Loucy (cell line): Measurements from ENCODE around the gene ADAM8.

Experiments
- H2AFZ ChIP-seq: fragments of 200-600 bp; sonication (generic); 2 replicates; pipeline ENCODE4 v1.6.0; 2016; ENCODE audit warnings: antibody characterized with exemption, mild to moderate bottlenecking, low read length, moderate library complexity
- H3F3A ChIP-seq: fragments of 200-600 bp; 2 replicates; pipeline ENCODE4 v1.6.0; 2016; ENCODE audit warnings: antibody characterized with exemption, low read depth, mild to moderate bottlenecking
- H3K27me3 ChIP-seq: fragments of 200-600 bp; sonication (generic); 2 replicates; pipeline ENCODE4 v1.6.1; 2014; ENCODE audit warnings: low read length, mild to moderate bottlenecking; ENCODE audit not compliant: insufficient read depth, poor library complexity, severe bottlenecking
- H3K36me3 ChIP-seq: fragments of 200-600 bp; sonication (generic); 2 replicates; pipeline ENCODE4 v1.6.1; 2016; ENCODE audit warnings: low read length; ENCODE audit not compliant: insufficient read depth
- H3K4me1 ChIP-seq: fragments of 200-600 bp; sonication (generic); 2 replicates; pipeline ENCODE4 v1.5.1; 2014; ENCODE audit warnings: low read length, mild to moderate bottlenecking; ENCODE audit not compliant: insufficient read depth, poor library complexity, severe bottlenecking
- H3K4me2 ChIP-seq: fragments of 200-600 bp; sonication (generic); 2 replicates; pipeline ENCODE4 v1.6.0; 2014; ENCODE audit warnings: antibody characterized with exemption, low read length, low read depth, mild to moderate bottlenecking; ENCODE audit not compliant: poor library complexity, severe bottlenecking
- H3K4me3 ChIP-seq: fragments of 200-600 bp; sonication (generic); 2 replicates; pipeline ENCODE4 v1.5.1; 2014; ENCODE audit warnings: low read length, mild to moderate bottlenecking, mixed read lengths; ENCODE audit not compliant: poor library complexity, severe bottlenecking
- H3K79me2 ChIP-seq: fragments of 200-600 bp; sonication (generic); 2 replicates; pipeline ENCODE4 v1.6.1; 2014; ENCODE audit warnings: low read length; ENCODE audit not compliant: insufficient read depth
- H3K9ac ChIP-seq: fragments of 200-600 bp; sonication (generic); 2 replicates; pipeline ENCODE4 v1.6.0; 2014; ENCODE audit warnings: mild to moderate bottlenecking, low read depth, low read length, moderate library complexity; ENCODE audit not compliant: poor library complexity, severe bottlenecking
- H3K9me2 ChIP-seq: fragments of 200-600 bp; sonication (generic); replicated peaks from 2 replicates; pipeline ENCODE4 v1.6.1; 2016; ENCODE audit warnings: low read depth, low read length, mixed read lengths
- H3K9me3 ChIP-seq: fragments of 200-600 bp; sonication (generic); 2 replicates; pipeline ENCODE4 v1.6.1; 2014; ENCODE audit warnings: mild to moderate bottlenecking, antibody characterized with exemption, low read length, low read depth; ENCODE audit not compliant: insufficient read depth
- H4K20me1 ChIP-seq: fragments of 200-600 bp; sonication (generic); 2 replicates; pipeline ENCODE4 v1.6.0; 2014; ENCODE audit warnings: antibody characterized with exemption, low read length, mild to moderate bottlenecking; ENCODE audit not compliant: insufficient read depth, poor library complexity, severe bottlenecking
- EZH2phosphoT487 ChIP-seq: fragments of 200-600 bp; IDR thresholded peaks from 2 replicates; pipeline ENCODE4 v1.6.1; 2018; ENCODE audit warnings: antibody characterized with exemption, mild to moderate bottlenecking, moderate library complexity, borderline replicate concordance
- TF ChIP-seq, protein P1 (sequence below): fragments of 200-600 bp; sonication (generic); conservative IDR thresholded peaks from 2 replicates; pipeline ENCODE4 v1.5.1; 2014; ENCODE audit warnings: mild to moderate bottlenecking, antibody characterized with exemption, low read length

The ADAM8 gene

DNA sequence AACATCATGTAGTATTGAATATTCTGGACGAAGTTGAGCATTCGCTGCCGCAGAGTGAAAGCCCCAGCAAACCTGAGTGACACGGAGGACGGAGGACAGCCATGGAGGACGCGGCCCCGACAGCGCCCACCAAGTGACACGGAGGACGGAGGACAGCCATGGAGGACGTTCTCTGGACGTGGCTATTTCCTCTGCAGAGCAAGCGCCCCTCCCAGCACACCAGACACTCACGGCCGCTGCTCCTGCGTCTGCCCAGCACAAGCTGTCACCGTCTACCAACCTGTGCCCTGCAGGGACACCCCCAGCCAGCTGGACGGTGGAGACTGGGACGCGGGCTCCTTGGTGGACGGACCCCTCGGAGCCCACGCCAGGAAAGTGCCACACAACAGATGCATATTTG, 7.3 kb upstream of the ADAM8 start:
- no peaks in the 10 kb centered on the region for H3K79me2 ChIP-seq
- TF ChIP-seq EZH2phosphoT487: no peak
- TF ChIP-seq, protein P1, sequence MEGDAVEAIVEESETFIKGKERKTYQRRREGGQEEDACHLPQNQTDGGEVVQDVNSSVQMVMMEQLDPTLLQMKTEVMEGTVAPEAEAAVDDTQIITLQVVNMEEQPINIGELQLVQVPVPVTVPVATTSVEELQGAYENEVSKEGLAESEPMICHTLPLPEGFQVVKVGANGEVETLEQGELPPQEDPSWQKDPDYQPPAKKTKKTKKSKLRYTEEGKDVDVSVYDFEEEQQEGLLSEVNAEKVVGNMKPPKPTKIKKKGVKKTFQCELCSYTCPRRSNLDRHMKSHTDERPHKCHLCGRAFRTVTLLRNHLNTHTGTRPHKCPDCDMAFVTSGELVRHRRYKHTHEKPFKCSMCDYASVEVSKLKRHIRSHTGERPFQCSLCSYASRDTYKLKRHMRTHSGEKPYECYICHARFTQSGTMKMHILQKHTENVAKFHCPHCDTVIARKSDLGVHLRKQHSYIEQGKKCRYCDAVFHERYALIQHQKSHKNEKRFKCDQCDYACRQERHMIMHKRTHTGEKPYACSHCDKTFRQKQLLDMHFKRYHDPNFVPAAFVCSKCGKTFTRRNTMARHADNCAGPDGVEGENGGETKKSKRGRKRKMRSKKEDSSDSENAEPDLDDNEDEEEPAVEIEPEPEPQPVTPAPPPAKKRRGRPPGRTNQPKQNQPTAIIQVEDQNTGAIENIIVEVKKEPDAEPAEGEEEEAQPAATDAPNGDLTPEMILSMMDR: no peak
- H3K9me2 ChIP-seq: no peaks in the 10 kb centered on the region
- H3K9ac ChIP-seq: no peak overlapping the region
- no peaks in the 10 kb centered on the region for H3K27me3 ChIP-seq
- H3K9me3 ChIP-seq: no peaks in the 10 kb centered on the region
- no peaks in the 10 kb centered on the region for H4K20me1 ChIP-seq
- no peaks in the 10 kb centered on the region for H3F3A ChIP-seq
- no peak overlapping the region for H3K4me2 ChIP-seq
- H2AFZ ChIP-seq: no peak overlapping the region
- H3K36me3 ChIP-seq: peaks cover 50% of the 10 kb centered on the region; the same call in 1 of the 2 replicates
- H3K4me1 ChIP-seq: peaks cover 17% of the 10 kb centered on the region
- no peak overlapping the region for H3K4me3 ChIP-seq

DNA sequence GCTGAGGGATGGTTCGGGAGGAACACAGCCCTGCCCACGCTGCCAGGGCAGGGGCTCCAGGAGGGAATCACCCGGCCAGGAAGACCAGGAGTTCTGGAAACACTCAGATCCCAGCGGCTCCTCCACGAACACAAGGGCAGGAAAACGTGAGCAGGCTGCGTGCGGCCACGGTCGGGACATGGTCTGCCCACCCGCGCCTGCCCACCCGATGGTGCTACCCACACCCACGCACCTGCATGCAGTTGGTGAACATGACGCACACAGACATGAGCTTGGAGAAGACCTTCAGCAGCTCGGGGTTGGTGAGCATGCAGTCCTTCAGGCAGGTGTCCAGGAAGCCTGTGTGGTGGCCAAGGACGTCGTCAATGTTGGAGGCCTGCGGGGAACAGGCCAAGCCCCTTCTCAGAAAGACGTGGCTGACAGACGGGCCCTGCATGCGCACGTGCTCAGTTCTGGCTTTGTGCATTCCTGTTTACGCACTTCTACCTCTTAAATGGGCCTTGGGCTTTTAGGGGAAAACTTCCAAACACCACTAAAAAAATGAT, 6.2 kb upstream of the ADAM8 start:
- Histone ChIP-seq H3K27me3 (no peaks in the 10 kb centered on the region), H3K4me3 (no peak overlapping the region), H4K20me1 (no peaks in the 10 kb centered on the region), H3K9ac (no peak overlapping the region), H3K4me2 (no peak overlapping the region), H3K9me3 (no peaks in the 10 kb centered on the region), H3K4me1 (peaks cover 27% of the 10 kb centered on the region), H3K79me2 (no peaks in the 10 kb centered on the region), H3F3A (no peaks in the 10 kb centered on the region), H3K9me2 (no peaks in the 10 kb centered on the region), H3K36me3 (peaks cover 43% of the 10 kb centered on the region; the same call in 1 of the 2 replicates), H2AFZ (no peak overlapping the region)
- no peak for TF ChIP-seq EZH2phosphoT487

DNA sequence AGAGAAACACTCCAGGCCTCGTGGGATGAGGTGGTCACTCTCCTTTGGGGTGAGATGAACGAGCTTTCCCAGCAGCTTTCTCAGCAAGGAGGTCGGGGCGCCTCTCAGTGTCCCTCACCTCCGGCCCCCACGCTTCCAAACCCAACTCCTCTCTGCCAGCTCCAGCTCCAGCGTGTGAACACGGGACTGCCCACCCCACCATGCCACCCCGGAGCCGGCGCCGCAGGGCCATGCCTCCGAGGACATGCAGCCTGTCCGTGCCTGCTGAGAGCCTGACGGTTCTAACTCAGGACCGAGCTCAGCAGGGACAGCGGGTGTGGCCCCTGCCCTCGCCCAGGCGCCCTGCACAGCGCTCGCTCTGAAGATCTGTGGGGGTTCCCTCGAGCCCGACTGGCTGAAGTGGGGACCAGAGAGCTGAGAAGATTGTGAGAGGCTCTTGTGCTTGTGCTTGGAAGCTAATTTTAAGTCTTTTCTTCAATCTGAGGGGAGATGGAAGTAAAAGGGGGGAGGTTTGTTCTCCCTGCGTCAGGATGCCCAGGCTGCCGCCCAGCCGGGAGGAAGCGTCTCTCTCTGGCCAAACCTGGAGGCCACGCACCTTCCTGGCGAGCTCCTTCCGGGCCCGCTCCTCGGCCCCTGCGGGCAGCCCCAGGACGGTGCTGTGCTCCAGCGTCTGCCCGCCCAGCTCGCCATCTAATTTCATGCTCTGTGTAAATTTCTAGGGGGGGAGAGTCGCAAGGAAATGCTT, 5.1 kb upstream of the ADAM8 start:
- H3K9me2 ChIP-seq: no peaks in the 10 kb centered on the region
- no peak overlapping the region for H3K9ac ChIP-seq
- no peak overlapping the region for H3K4me3 ChIP-seq
- H3K27me3 ChIP-seq: no peaks in the 10 kb centered on the region
- TF ChIP-seq, protein P1: no peak
- TF ChIP-seq EZH2phosphoT487: no peak
- no peak overlapping the region for H3K4me2 ChIP-seq
- H3K9me3 ChIP-seq: no peaks in the 10 kb centered on the region
- no peaks in the 10 kb centered on the region for H3F3A ChIP-seq
- peaks cover 38% of the 10 kb centered on the region for H3K4me1 ChIP-seq
- H3K79me2 ChIP-seq: no peaks in the 10 kb centered on the region
- no peak overlapping the region for H2AFZ ChIP-seq
- H3K36me3 ChIP-seq: peaks cover 43% of the 10 kb centered on the region; the same call in 1 of the 2 replicates
- H4K20me1 ChIP-seq: no peaks in the 10 kb centered on the region
